Measurements from ENCODE around the gene PTPN18. TPM values are rescaled to one million over a fixed set of nuclear protein-coding genes. Genes with fewer than 3 reads are reported as not detected.
"Not testable (repeated sequence)": the region's sequence is repeated elsewhere in the genome, so short reads cannot be mapped to it uniquely, and the experiment has no call there.

Gene PTPN18
- total RNA-seq, 4 donors from 2014 or later, result 18.0 to 72.4 (median 28.4) TPM

- Histone ChIP-seq H3K27me3 (peaks cover 38% of the 10 kb centered on the region), H3K4me3 (no peak overlapping the region), H3K27ac (no peak overlapping the region), H3K4me1 (peaks cover 11% of the 10 kb centered on the region), H3K36me3 (no peaks in the 10 kb centered on the region), H3K9me3 (no peaks in the 10 kb centered on the region)
- WGBS, result 18% methylated on average over 2 of the region's 2 CpGs
- no peak for TF ChIP-seq POLR2AphosphoS5 (IDR thresholded peaks at IDR 0.05)
- no peak for TF ChIP-seq EP300 (IDR thresholded peaks at IDR 0.05)
- TF ChIP-seq CTCF (IDR thresholded peaks at IDR 0.05), result no peak
- TF ChIP-seq POLR2A (IDR thresholded peaks at IDR 0.05), result no peak
- DNase-seq (ENCODE audit: low spot score in 2 of 2), result no peak
These were observed 27.1 kb upstream of the PTPN18 start for GRCh38 chr2:130328710-130329109.

GRCh38 chr2:130332271-130333073, 23.4 kb upstream of the PTPN18 start:
- Histone ChIP-seq H3K27me3 (peaks cover 17% of the 10 kb centered on the region), H3K27ac (no peak overlapping the region), H3K9me3 (no peaks in the 10 kb centered on the region), H3K4me3 (no peak overlapping the region), H3K4me1 (peaks cover 11% of the 10 kb centered on the region), H3K36me3 (peaks cover under 1% of the 10 kb centered on the region)
- 20% methylated on average over 28 of the region's 29 CpGs for WGBS
- DNase-seq (ENCODE audit: low spot score in 2 of 2), result peak in 1 of 2 donors; percentile 80
- TF ChIP-seq POLR2A (IDR thresholded peaks at IDR 0.05) (no peak), POLR2AphosphoS5 (IDR thresholded peaks at IDR 0.05) (no peak), CTCF (IDR thresholded peaks at IDR 0.05) (peak; percentile 77 to 92)

- H3K4me3 ChIP-seq; H3K27ac ChIP-seq; H3K36me3 ChIP-seq; DNase-seq (ENCODE audit: low spot score in 2 of 2); H3K9me3 ChIP-seq: not testable (repeated sequence)
- Histone ChIP-seq H3K4me1 (peaks cover 11% of the 10 kb centered on the region), H3K27me3 (peaks cover 11% of the 10 kb centered on the region)
- 83% methylated on average over 8 of the region's 8 CpGs for WGBS
These were observed 22.6 kb upstream of the PTPN18 start for GRCh38 chr2:130333253-130333652.

GRCh38 chr2:130334026-130334425, 21.8 kb upstream of the PTPN18 start:
- 63% methylated on average over 6 of the region's 6 CpGs for WGBS
- H3K4me3 ChIP-seq, result no peak overlapping the region
- H3K4me1 ChIP-seq, result peaks cover 8% of the 10 kb centered on the region
- peaks cover 11% of the 10 kb centered on the region for H3K27me3 ChIP-seq
- DNase-seq (ENCODE audit: low spot score in 2 of 2), result no peak
- H3K27ac ChIP-seq, result no peak overlapping the region
- no peaks in the 10 kb centered on the region for H3K9me3 ChIP-seq
- peaks cover 14% of the 10 kb centered on the region for H3K36me3 ChIP-seq
- no peak for TF ChIP-seq POLR2A (IDR thresholded peaks at IDR 0.05)

- no peak overlapping the region for H3K27ac ChIP-seq
- no peak for TF ChIP-seq POLR2AphosphoS5 (IDR thresholded peaks at IDR 0.05)
- TF ChIP-seq CTCF (IDR thresholded peaks at IDR 0.05), result no peak
- TF ChIP-seq POLR2A (IDR thresholded peaks at IDR 0.05), result no peak
- no peak for TF ChIP-seq EP300 (IDR thresholded peaks at IDR 0.05)
- peaks cover 24% of the 10 kb centered on the region for H3K36me3 ChIP-seq
- peaks cover 11% of the 10 kb centered on the region for H3K27me3 ChIP-seq
- no peaks in the 10 kb centered on the region for H3K9me3 ChIP-seq
- H3K4me3 ChIP-seq, result no peak overlapping the region
- H3K4me1 ChIP-seq, result peaks cover 8% of the 10 kb centered on the region
- DNase-seq (ENCODE audit: low spot score in 2 of 2), result no peak
These were observed 20.6 kb upstream of the PTPN18 start for GRCh38 chr2:130335226-130335625.

GRCh38 chr2:130336150-130336876, 19.5 kb upstream of the PTPN18 start:
- Histone ChIP-seq H3K4me1 (peaks cover 13% of the 10 kb centered on the region), H3K27me3 (peaks cover 9% of the 10 kb centered on the region), H3K9me3 (no peaks in the 10 kb centered on the region), H3K36me3 (peaks cover 24% of the 10 kb centered on the region), H3K27ac (no peak overlapping the region), H3K4me3 (no peak overlapping the region)
- no peak for DNase-seq (ENCODE audit: low spot score in 2 of 2)
- 74% methylated on average over 13 of the region's 13 CpGs for WGBS
- TF ChIP-seq EP300 (IDR thresholded peaks at IDR 0.05) (no peak), CTCF (IDR thresholded peaks at IDR 0.05) (no peak)
